Muscle layer of duodenum (tissue), 2 donors: ENCODE measurements around the gene IKZF1.
"Not testable (repeated sequence)": the region's sequence is repeated elsewhere in the genome, so short reads cannot be mapped to it uniquely, and the experiment has no call there.

ENCODE experiments used
- H3K27ac ChIP-seq: one replicate; pipeline ENCODE4 v1.7.0; 2013; ENCODE audit warnings: mild to moderate bottlenecking, low read length
- H3K27me3 ChIP-seq: one replicate; pipeline ENCODE4 v1.7.0; 2013; ENCODE audit warnings: low read depth, mild to moderate bottlenecking, control low read depth, low read length
- H3K36me3 ChIP-seq, 2 donors: one replicate each; pipeline ENCODE4 v1.7.0; 2013; ENCODE audit warnings: low read length in 2 of 2, control low read depth in 1 of 2, mild to moderate bottlenecking in 1 of 2; ENCODE audit not compliant: insufficient read depth in 2 of 2, control insufficient read depth in 1 of 2
- H3K4me1 ChIP-seq, 2 donors: one replicate each; pipeline ENCODE4 v1.7.0; 2013; ENCODE audit warnings: low read length in 2 of 2, mild to moderate bottlenecking in 2 of 2, control low read depth in 1 of 2, moderate library complexity in 1 of 2; ENCODE audit not compliant: insufficient read depth in 2 of 2, control insufficient read depth in 1 of 2
- H3K4me3 ChIP-seq, 2 donors: one replicate each; pipeline ENCODE4 v1.7.0; 2013; ENCODE audit warnings: low read length in 2 of 2, low read depth in 1 of 2, mild to moderate bottlenecking in 1 of 2
- H3K9me3 ChIP-seq, 2 donors: one replicate each; pipeline ENCODE4 v1.7.0; 2013; ENCODE audit warnings: low read length in 2 of 2, control low read depth in 1 of 2, mild to moderate bottlenecking in 1 of 2; ENCODE audit not compliant: control insufficient read depth in 1 of 2
- donor health status: healthy.

IKZF1 gene

DNA sequence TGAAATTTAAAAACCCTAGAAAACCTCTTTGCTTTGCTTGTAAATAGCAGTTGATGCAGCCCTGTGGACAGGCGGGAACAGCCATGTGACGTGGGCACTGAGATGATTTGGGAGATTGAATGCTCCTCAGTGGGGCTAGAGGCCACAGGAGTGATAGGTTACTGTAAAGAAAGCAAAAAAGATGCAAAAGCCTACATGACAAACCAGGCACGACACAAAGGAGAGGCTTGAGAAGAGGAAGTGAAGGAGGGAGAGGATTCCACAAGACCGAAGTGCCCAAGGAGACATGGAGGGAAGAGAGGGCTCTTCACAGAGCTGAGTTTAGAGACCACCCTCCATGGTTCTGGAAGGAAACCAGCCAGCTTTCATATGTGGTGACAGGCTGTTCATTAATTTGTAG is 25.7 kb downstream of the IKZF1 start:
- Histone ChIP-seq H3K36me3 (no peaks in the 10 kb centered on the region), H3K4me3 (no peak overlapping the region), H3K9me3 (no peaks in the 10 kb centered on the region), H3K27ac (no peak overlapping the region), H3K27me3 (peaks cover 1% of the 10 kb centered on the region), H3K4me1 (no peaks in the 10 kb centered on the region)

DNA sequence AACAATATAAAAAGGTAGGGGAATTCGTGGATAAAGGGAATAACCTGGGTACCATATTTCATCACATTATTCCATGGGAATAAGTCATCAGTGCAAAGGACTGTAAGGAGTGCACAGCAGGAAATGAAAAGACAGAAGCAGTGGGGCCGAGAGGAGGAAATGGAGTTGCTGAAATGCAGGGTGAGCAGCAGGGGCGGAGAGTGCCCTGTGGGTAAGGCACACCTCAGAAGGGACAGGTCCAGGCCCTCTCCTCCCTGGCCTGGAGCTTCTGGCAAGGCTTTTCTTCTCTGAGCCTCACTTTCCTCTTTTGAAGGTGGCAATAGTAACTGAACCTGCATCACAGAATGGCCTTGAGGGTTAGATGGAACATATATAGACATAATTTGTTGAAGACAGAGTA is 26.2 kb downstream of the IKZF1 start:
- H3K4me3 ChIP-seq: no peak overlapping the region
- H3K4me1 ChIP-seq: no peaks in the 10 kb centered on the region
- H3K9me3 ChIP-seq: no peaks in the 10 kb centered on the region
- peaks cover 4% of the 10 kb centered on the region for H3K27me3 ChIP-seq
- no peak overlapping the region for H3K27ac ChIP-seq
- no peaks in the 10 kb centered on the region for H3K36me3 ChIP-seq

DNA sequence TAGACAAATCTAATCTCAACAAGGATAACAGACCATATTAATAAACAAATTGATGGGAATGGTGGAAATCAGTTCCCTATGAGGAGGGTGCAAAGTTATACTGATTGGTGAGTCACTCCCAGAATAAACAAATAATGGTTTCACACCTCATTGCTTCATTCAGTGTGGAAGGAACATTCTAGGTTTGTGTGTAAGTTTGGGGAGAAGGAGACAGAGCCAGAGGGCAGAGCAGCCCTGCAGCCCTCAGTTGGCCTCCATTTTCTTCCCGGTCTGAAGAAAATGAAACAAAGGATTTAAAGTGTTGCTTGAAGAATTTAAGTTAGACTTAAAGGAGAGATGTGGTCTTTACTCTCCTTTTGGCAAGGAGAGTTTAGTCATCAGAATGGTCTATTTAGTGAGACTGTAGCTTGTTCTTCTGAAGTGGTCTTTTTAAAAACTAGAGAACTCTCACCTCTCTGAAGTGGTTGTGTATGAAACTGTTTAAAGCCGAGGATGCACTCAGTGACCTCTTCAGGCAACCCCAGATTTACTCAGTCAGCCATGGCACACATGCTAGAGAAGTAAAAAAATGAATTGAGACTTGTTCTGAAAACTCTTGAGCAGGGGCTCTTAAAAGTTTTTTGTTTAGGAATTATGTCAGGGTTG is 27.2 kb downstream of the IKZF1 start:
- H3K27ac ChIP-seq: no peak overlapping the region
- no peaks in the 10 kb centered on the region for H3K4me1 ChIP-seq

DNA sequence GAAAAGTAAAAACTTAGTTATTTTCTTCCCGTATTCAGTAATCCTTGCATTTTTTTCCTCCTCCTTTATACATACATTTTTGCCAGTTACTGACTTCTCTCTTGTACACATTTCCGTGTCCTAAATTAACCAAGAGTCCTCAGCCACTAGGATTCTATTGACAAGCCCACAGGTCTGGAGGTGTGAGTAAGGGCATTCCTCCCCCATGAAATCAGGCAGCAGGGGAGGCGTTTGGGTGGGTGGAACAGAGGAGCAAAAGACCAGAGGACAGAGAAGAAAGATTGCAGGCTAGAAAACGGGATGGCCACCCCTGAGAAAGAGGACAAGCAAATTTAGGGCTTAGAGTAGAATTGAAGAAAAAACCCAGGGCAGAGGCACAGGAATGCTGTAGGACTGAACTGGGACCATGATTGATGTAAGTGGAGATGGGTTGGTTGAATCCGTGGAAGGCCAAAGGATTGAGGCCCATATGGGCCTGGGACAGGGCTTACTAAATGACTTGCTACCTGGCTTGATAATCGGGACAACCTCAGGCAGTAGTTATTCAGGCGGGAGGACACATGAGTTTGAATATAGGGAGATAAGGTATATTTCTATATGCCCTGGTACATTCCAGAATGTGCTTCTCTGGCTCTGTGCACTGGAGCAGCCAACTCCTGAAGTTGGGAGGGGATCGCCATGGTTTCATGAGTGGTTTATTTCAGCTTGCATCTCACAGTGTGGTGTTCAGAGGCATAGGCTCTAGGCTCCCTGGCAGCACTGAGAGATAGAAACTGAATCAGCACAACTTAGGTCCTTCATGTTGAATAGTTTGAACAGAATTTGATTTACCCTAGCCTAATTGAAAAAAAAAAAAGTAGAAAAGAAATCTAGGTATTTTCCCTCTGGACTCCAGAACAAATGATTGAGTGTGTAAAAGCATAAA is 28.0 kb downstream of the IKZF1 start:
- no peaks in the 10 kb centered on the region for H3K9me3 ChIP-seq
- H3K4me3 ChIP-seq: no peak overlapping the region
- no peaks in the 10 kb centered on the region for H3K36me3 ChIP-seq
- H3K4me1 ChIP-seq: no peaks in the 10 kb centered on the region
- H3K27ac ChIP-seq: no peak overlapping the region
- peaks cover 4% of the 10 kb centered on the region for H3K27me3 ChIP-seq

More for the DNA sequence above, 27.2 kb downstream of the IKZF1 start:
- Histone ChIP-seq H3K36me3 (no peaks in the 10 kb centered on the region), H3K27me3 (peaks cover 4% of the 10 kb centered on the region), H3K9me3 (no peaks in the 10 kb centered on the region), H3K4me3 (no peak overlapping the region)

DNA sequence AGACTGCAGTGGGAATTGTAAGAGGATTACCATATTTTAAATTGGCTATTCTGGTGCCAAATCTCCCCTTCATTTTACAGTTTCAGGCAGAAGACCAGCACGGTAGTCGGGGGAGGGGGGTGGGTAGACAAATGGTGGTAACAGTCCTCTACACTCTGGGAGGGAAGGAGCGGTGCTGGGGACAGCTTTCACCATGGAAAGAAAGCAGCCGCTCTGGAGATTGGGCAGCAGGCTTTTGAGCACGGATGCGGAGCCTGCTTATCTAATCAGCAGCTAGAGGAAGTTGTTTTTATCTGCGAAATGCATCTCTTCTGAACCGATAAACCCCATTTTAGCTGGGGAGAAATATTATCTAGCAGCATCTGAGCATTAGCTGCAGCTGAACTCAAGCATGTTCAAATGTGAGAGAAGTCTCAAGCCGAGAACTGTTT is 28.7 kb downstream of the IKZF1 start:
- Histone ChIP-seq H3K4me1 (no peaks in the 10 kb centered on the region), H3K27me3 (peaks cover 4% of the 10 kb centered on the region), H3K4me3 (no peak overlapping the region), H3K27ac (no peak overlapping the region), H3K9me3 (no peaks in the 10 kb centered on the region), H3K36me3 (no peaks in the 10 kb centered on the region)

DNA sequence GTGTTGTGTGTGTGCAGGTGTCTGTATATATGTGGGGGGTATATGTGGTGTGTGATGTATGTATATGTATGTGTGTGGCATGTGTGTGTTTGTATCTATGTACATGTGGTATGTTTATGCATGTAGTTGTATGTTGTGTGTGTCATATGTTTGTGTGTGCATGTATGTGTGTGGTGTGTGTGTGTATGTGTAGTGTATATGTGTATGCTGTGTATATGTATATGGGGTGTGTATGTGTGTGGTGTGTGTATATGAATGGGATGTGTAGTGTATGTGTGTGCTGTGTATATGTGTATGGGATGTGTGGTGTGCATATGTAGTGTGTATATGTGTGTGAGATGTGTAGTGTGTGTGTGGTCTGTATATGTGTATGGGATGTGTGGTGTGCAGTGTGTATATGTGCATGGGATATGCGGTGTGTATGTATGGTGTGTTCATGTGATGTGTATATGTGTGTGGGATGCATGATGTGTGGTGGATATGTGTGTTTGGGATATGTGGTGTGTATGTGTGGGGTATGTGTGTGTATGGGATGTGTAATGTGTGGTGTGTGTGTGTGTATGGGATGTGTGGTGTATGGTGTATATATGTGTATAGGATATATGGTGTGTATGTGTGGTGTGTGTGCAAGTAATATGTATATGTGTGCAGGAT is 30.0 kb downstream of the IKZF1 start:
- no peak overlapping the region for H3K27ac ChIP-seq
- H3K27me3 ChIP-seq: peaks cover 4% of the 10 kb centered on the region
- no peaks in the 10 kb centered on the region for H3K36me3 ChIP-seq
- H3K9me3 ChIP-seq: no peaks in the 10 kb centered on the region
- H3K4me1 ChIP-seq: no peaks in the 10 kb centered on the region
- H3K4me3 ChIP-seq: no peak overlapping the region

DNA sequence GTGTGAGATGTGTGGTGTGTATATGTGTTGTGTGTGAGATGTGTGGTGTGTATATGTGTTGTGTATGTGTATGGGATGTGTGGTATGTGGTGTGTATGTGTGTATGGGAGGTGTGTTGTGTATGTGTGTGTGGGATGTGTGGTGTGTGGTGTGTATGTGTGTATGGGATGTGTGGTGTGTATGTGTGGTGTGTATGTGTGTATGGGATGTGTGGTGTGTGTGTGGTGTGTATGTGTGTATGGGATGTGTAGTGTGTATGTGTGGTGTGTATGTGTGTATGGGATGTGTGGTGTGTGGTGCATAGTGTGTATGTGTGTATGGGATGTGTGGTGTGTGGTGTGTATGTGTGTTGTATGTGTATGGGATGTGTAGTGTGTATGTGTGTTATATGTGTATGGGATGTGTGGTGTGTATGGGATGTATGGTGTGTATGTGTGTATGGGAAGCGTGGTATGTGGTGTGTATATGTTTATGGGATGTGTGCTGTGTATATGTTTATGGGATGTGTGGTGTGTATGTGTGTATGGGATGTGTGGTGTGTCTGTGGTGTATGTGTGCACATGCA is 30.8 kb downstream of the IKZF1 start:
- Histone ChIP-seq H3K36me3 (no peaks in the 10 kb centered on the region), H3K9me3 (no peaks in the 10 kb centered on the region), H3K4me3 (no peak overlapping the region), H3K4me1 (no peaks in the 10 kb centered on the region), H3K27ac (no peak overlapping the region), H3K27me3 (peaks cover 4% of the 10 kb centered on the region)

DNA sequence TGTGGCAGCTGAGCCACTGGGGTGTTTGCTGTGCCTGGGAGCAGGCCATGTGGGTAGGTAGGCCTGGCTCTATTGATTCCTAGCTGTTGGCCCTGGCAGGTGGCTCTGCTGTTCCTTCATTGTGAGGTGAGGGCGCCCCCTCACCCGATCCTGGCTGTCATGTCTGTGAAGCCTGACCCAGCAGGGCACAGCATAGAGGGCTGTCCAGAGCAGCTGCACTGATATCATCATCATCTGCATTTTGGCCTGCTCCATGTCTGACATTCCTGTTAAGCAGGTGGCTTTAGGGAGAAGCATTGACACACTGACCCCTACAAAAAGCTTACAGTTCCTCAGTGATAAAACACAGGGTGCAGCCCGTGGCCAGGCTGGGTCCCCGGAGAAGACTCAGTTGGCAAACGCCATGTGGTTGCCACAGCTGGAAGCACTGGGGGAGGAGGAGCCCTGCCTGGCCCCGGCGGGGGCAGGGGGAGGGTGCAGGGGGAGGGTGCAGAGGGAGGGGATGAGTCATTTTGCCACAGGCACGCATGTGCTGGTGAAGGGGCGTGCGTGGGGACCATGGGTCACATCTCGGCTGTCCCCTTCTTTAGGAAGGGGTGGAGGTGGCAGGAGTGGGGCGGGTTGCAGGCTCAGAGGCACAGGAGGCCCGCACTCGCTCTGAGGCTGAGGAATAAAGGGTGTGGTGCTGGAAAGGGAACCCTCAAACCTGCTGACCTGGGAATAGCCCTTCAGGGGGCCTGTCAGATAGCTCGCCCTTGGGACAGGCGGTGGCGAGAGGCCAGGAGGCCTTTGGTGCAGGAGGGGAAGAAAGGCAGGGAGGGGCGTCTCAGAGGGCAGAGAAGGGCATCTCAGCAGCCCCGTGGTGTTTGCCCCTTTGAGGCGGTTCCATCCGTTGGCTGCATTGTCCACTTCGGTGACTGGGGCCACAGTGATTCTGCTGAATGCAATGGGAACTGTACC is 31.6 kb downstream of the IKZF1 start:
- H3K27me3 ChIP-seq: peaks cover 4% of the 10 kb centered on the region
- no peaks in the 10 kb centered on the region for H3K4me1 ChIP-seq
- no peak overlapping the region for H3K27ac ChIP-seq
- no peaks in the 10 kb centered on the region for H3K36me3 ChIP-seq
- H3K4me3 ChIP-seq: no peak overlapping the region
- H3K9me3 ChIP-seq: no peaks in the 10 kb centered on the region

DNA sequence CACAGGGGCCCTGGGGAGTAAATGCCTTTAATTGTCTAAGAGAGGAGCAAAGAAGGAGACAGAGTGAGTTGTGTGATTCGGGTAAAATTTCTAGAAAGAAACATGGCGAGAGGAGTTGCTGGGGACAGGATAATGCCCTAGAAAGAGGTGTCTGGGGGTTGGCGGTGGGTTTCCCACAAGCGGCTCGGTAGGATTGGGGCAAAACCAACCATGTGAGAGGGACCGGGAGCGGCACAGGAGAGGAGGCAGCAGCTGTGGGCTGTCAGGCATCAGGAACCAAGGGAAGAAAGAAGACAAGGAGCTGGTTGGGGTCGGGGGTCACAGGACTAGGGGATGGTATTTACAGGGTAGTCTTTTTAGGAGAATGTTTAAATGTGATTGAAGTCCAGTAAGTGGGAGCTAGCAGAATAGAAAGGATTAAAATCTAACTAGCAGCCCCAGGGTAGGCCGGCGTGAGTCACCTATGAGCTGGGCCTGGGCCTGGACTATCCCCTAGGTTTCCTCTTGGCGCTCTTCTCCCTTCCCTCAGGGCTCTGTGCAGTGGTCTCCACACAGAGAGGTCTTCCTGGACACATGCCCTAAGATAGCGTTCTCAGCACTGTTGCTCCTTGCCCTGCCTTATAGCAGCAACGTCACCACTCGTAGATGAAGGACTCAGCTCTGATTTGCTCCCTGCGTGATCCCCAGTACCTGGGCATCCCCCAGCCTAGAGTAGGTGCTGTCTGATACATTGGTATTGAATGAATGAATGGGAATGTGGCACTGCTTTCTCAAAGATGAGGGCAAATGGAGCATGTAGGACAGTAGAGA is 32.6 kb downstream of the IKZF1 start:
- H3K4me1 ChIP-seq: no peaks in the 10 kb centered on the region

DNA sequence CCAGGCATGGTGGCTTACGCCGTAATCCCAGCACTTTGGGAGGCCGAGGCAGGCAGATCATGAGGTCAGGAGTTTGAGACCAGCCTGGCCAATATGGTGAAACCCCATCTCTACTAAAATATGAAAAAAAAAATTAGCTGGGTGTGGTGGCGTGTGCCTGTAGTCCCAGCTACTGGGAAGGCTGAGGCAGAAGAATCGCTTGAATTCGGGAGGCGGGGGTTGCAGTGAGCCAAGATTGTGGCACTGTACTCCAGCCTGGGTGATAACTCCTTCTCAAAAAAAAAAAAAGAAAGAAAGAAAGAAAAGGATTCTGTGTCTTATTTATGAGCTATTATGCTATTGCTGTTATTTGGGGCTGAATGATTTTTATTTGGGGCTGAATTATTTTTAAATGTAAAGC is 35.0 kb downstream of the IKZF1 start:
- H3K9me3 ChIP-seq, H3K27ac ChIP-seq, H3K4me3 ChIP-seq, H3K4me1 ChIP-seq, H3K36me3 ChIP-seq, H3K27me3 ChIP-seq: not testable (repeated sequence)

More for the DNA sequence above, 32.6 kb downstream of the IKZF1 start:
- Histone ChIP-seq H3K9me3 (no peaks in the 10 kb centered on the region), H3K36me3 (no peaks in the 10 kb centered on the region), H3K4me3 (no peak overlapping the region), H3K27ac (no peak overlapping the region), H3K27me3 (peaks cover 4% of the 10 kb centered on the region)
